Testis (tissue), 2 donors: ENCODE data around the gene L1CAM.

ENCODE experiments used
- POLR2A ChIP-seq: fragments of 450-650 bp; IDR thresholded peaks from one replicate; pipeline ENCODE4 v1.6.1; 2017; ENCODE audit warnings: antibody characterized with exemption, mild to moderate bottlenecking, moderate library complexity
- TF ChIP-seq, protein P1 (sequence below), 3 experiments: fragments of 450-650 bp in 2 of 3; fragments of 200-600 bp in 1 of 3; sonication (generic) in 1 of 3; IDR thresholded peaks; one replicate each; pipeline ENCODE4 v1.5.1; 2016 to 2019; ENCODE audit warnings: antibody characterized with exemption in 3 of 3, mild to moderate bottlenecking in 2 of 3, moderate library complexity in 1 of 3

DNA sequence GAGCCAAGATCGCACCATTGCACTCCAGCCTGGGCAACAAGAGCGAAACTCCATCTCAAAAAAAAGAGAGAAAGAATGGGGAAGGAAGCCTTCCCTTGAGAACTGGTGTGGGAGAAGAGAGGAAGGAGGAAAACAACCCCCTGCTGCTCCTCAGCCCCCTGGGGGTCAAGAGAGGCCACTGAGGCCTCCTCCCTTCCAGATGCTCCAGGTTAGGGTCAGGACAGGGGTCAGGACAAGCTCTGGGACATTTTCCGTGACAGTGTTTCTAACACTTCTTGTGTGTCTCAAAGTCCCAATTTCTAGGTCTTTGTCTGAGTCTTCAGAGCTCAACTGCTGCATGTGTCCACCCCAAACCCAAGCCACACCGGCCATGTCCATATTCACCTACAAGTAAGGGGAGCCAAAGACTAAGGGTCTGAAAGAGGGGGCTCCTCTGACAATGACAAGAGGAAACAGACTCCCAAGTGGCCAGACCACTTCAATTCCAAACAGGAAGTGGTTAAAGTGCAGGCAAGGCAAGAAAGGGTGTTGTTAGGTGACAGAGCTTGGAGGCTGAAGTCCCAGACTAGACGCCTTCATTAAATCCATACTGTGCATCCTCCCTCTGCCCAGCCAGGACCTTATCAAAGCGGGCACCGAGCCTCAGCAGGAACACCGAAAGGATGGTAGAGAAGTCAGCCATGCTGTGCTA, 8.3 kb downstream of the L1CAM start:
- TF ChIP-seq, protein P1, sequence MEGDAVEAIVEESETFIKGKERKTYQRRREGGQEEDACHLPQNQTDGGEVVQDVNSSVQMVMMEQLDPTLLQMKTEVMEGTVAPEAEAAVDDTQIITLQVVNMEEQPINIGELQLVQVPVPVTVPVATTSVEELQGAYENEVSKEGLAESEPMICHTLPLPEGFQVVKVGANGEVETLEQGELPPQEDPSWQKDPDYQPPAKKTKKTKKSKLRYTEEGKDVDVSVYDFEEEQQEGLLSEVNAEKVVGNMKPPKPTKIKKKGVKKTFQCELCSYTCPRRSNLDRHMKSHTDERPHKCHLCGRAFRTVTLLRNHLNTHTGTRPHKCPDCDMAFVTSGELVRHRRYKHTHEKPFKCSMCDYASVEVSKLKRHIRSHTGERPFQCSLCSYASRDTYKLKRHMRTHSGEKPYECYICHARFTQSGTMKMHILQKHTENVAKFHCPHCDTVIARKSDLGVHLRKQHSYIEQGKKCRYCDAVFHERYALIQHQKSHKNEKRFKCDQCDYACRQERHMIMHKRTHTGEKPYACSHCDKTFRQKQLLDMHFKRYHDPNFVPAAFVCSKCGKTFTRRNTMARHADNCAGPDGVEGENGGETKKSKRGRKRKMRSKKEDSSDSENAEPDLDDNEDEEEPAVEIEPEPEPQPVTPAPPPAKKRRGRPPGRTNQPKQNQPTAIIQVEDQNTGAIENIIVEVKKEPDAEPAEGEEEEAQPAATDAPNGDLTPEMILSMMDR (IDR thresholded peaks at IDR 0.05): no peak
- TF ChIP-seq POLR2A: no peak
